ENCODE measurements around the gene DSP.

DNA sequence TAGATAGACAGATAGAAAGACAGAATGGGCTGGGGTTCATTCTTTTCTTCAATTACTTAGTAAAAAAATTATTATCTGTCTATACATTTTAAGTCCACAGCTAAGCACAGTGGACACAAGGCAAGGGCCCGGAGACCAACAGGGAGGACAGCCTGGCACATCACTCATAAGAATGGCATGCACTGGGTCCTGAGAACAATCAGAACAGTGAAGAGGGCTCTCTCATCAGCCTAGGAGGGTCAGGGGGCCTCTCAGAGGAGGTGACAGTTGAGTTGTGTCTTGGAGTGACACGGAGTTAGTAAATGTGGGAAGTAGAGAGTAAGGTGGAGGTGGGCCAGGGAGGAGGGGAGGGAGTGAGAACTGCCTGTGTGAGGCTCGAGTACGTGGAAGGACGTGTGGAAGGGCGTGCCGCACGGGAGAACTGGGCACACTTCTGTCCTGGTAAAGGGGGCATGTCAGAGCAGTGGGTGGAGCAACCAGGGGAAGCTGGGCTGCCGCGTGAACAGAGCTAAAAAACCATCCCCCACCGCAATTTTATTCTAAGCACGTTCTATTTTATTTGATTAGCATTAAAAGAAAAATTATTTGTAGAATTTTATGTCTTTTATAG, 45.1 kb upstream of the DSP start:
- no peak for TF ChIP-seq EP300 (IDR thresholded peaks at IDR 0.05)
- no peak for TF ChIP-seq POLR2A (IDR thresholded peaks at IDR 0.05)

All from stomach (tissue), 4 donors.